Liver (tissue), 3 donors: ENCODE measurements around the gene ATP2A1.

ENCODE experiments used
- CTCF ChIP-seq: fragments of 150-350 bp; IDR thresholded peaks from 2 replicates; pipeline ENCODE4 v1.5.1; 2017; ENCODE audit warnings: improper control_type of control experiment, low read depth, low read length; ENCODE audit not compliant: missing input control
- EGR1 ChIP-seq, 2 donors: IDR thresholded peaks; 2 replicates each; pipeline ENCODE4 v1.6.1; 2016 to 2018; ENCODE audit warnings: antibody characterized with exemption in 2 of 2, low read depth in 2 of 2
- GABPA ChIP-seq, 2 donors: IDR thresholded peaks in 1 of 2; conservative IDR thresholded peaks in 1 of 2; 2 replicates each; pipeline ENCODE4 v1.6.1; 2016; ENCODE audit warnings: antibody characterized with exemption in 2 of 2, mild to moderate bottlenecking in 1 of 2, moderate library complexity in 1 of 2
- JUND ChIP-seq, 2 donors: IDR thresholded peaks; 2 replicates each; pipeline ENCODE4 v1.6.1; 2016; ENCODE audit warnings: antibody characterized with exemption in 2 of 2
- MAX ChIP-seq: IDR thresholded peaks from 2 replicates; pipeline ENCODE4 v1.6.1; 2016; ENCODE audit warnings: antibody characterized with exemption
- RAD21 ChIP-seq, 2 donors: IDR thresholded peaks; 2 replicates each; pipeline ENCODE4 v1.6.1; 2016; ENCODE audit warnings: antibody characterized with exemption in 2 of 2, mild to moderate bottlenecking in 2 of 2
- SP1 ChIP-seq: IDR thresholded peaks from 2 replicates; pipeline ENCODE4 v1.6.1; 2018; ENCODE audit warnings: antibody characterized with exemption, mild to moderate bottlenecking
- TAF1 ChIP-seq: conservative IDR thresholded peaks from 2 replicates; pipeline ENCODE4 v1.6.1; 2016; ENCODE audit warnings: antibody characterized with exemption, mild to moderate bottlenecking
- YY1 ChIP-seq: IDR thresholded peaks from 2 replicates; pipeline ENCODE4 v1.6.1; 2016; ENCODE audit warnings: antibody characterized with exemption, mild to moderate bottlenecking
- TF ChIP-seq, protein P1 (sequence below): IDR thresholded peaks from 2 replicates; pipeline ENCODE4 v1.6.1; 2016; ENCODE audit warnings: antibody characterized with exemption, mild to moderate bottlenecking
- TF ChIP-seq, protein P2 (sequence below): IDR thresholded peaks from 2 replicates; pipeline ENCODE4 v1.6.1; 2016; ENCODE audit warnings: antibody characterized with exemption
- donor health status: healthy.
- donor health status: healthy.

GRCh38 chr16:28899882-28900590 is 21.7 kb downstream of the ATP2A1 start:
- TF ChIP-seq CTCF = no peak
- no peak for TF ChIP-seq MAX
- TF ChIP-seq RAD21 (IDR thresholded peaks at IDR 0.05) = no peak
- no peak for TF ChIP-seq YY1
- no peak for TF ChIP-seq TAF1
- TF ChIP-seq, protein P1, sequence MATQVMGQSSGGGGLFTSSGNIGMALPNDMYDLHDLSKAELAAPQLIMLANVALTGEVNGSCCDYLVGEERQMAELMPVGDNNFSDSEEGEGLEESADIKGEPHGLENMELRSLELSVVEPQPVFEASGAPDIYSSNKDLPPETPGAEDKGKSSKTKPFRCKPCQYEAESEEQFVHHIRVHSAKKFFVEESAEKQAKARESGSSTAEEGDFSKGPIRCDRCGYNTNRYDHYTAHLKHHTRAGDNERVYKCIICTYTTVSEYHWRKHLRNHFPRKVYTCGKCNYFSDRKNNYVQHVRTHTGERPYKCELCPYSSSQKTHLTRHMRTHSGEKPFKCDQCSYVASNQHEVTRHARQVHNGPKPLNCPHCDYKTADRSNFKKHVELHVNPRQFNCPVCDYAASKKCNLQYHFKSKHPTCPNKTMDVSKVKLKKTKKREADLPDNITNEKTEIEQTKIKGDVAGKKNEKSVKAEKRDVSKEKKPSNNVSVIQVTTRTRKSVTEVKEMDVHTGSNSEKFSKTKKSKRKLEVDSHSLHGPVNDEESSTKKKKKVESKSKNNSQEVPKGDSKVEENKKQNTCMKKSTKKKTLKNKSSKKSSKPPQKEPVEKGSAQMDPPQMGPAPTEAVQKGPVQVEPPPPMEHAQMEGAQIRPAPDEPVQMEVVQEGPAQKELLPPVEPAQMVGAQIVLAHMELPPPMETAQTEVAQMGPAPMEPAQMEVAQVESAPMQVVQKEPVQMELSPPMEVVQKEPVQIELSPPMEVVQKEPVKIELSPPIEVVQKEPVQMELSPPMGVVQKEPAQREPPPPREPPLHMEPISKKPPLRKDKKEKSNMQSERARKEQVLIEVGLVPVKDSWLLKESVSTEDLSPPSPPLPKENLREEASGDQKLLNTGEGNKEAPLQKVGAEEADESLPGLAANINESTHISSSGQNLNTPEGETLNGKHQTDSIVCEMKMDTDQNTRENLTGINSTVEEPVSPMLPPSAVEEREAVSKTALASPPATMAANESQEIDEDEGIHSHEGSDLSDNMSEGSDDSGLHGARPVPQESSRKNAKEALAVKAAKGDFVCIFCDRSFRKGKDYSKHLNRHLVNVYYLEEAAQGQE = no peak
- TF ChIP-seq JUND (IDR thresholded peaks at IDR 0.05) = no peak
- no peak for TF ChIP-seq SP1
- TF ChIP-seq GABPA (IDR thresholded peaks at IDR 0.05 in 1 of 2, conservative IDR thresholded peaks at IDR 0.05 in 1 of 2) = no peak
- TF ChIP-seq EGR1 (IDR thresholded peaks at IDR 0.05; ENCODE audit: low read depth in 2 of 2) = no peak
- TF ChIP-seq, protein P2, sequence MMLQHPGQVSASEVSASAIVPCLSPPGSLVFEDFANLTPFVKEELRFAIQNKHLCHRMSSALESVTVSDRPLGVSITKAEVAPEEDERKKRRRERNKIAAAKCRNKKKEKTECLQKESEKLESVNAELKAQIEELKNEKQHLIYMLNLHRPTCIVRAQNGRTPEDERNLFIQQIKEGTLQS = no peak
